ENCODE measurements around the gene ENGASE. TPM values are rescaled to one million over a fixed set of nuclear protein-coding genes. Genes with fewer than 3 reads are reported as not detected.
A peak's percentile ranks its signal among the peaks of the same experiment; 100 is the strongest.

The ENGASE gene
- total RNA-seq, 1 experiment from 2014 or later, result 34.5 TPM

GRCh38 chr17:79088247-79088996, 13.8 kb downstream of the ENGASE start:
- CTCF ChIA-PET, result interaction anchor here (0.6 to 19.7 kb wide), 30 partner anchors 10 to 623 kb away, joined by 3 to 273 read pairs (median 4); no protein-coding TSS in a partner anchor
- intact Hi-C loops (cut with micrococcal nuclease), result no loop called here

DNA sequence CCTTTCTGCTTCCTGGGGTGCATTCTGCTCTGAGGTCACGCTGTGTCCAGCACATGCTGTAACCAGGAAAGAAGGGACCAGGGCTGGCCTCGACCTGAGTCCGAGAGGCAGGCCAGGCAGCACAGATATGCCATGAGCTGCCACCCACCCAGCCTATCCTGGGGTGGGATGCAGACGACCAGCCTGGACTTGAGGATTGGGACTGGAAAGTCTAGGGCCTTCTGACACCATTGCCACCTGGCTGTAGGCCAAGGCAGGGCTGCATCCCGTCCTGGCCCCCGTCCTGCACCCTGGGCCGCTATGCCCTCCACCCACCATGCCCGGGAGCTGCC, 14.3 kb downstream of the ENGASE start:
- Mint-ChIP-seq H3K9me3 (ENCODE audit: unreplicated experiment) (no peaks in the 10 kb centered on the region), H3K36me3 (ENCODE audit: insufficient read depth, unreplicated experiment) (peaks cover 10% of the 10 kb centered on the region), H3K27ac (ENCODE audit: low read depth, unreplicated experiment) (no peak overlapping the region), H3K4me3 (ENCODE audit: unreplicated experiment) (no peak overlapping the region), H3K27me3 (ENCODE audit: insufficient read depth, unreplicated experiment) (peaks cover 14% of the 10 kb centered on the region), H3K4me1 (ENCODE audit: insufficient read depth, unreplicated experiment) (no peaks in the 10 kb centered on the region)
- BruUV-seq (replicated peaks), result no TSS peak
- no peak for DNase-seq (ENCODE audit: unreplicated experiment)
- CTCF ChIA-PET, result interaction anchor here (0.7 to 19.7 kb wide), 9 partner anchors 11 to 315 kb away, joined by 3 to 273 read pairs (median 4); no protein-coding TSS in a partner anchor
- no peak for TF ChIP-seq CTCF (IDR thresholded peaks at IDR 0.05; ENCODE audit: unreplicated experiment)
- intact Hi-C loops (cut with micrococcal nuclease), result no loop called here
- POLR2A ChIA-PET, result interaction anchor here (0.7 to 3.3 kb wide), 3 partner anchors 79 to 304 kb away, joined by 3 to 12 read pairs (median 4); partner anchors contain the start of gene CANT1

More at GRCh38 chr17:79088247-79088996, 13.8 kb downstream of the ENGASE start:
- DNase-seq (ENCODE audit: unreplicated experiment), result no peak
- POLR2A ChIA-PET, result interaction anchor here (0.7 to 3.3 kb wide), 3 partner anchors 79 to 304 kb away, joined by 3 to 12 read pairs (median 4); partner anchors contain the start of gene CANT1
- peaks cover 14% of the 10 kb centered on the region for H3K27me3 Mint-ChIP-seq (ENCODE audit: insufficient read depth, unreplicated experiment)
- TF ChIP-seq CTCF (IDR thresholded peaks at IDR 0.05; ENCODE audit: unreplicated experiment), result no peak
- BruUV-seq (replicated peaks), result TSS peak; percentile 16
- H3K9me3 Mint-ChIP-seq (ENCODE audit: unreplicated experiment), result no peaks in the 10 kb centered on the region
- no peaks in the 10 kb centered on the region for H3K4me1 Mint-ChIP-seq (ENCODE audit: insufficient read depth, unreplicated experiment)
- no peak overlapping the region for H3K4me3 Mint-ChIP-seq (ENCODE audit: unreplicated experiment)
- peaks cover 10% of the 10 kb centered on the region for H3K36me3 Mint-ChIP-seq (ENCODE audit: insufficient read depth, unreplicated experiment)
- H3K27ac Mint-ChIP-seq (ENCODE audit: low read depth, unreplicated experiment), result no peak overlapping the region

- H3K27ac Mint-ChIP-seq (ENCODE audit: low read depth, unreplicated experiment), result no peak overlapping the region
- no peaks in the 10 kb centered on the region for H3K9me3 Mint-ChIP-seq (ENCODE audit: unreplicated experiment)
- no peak overlapping the region for H3K4me3 Mint-ChIP-seq (ENCODE audit: unreplicated experiment)
- intact Hi-C loops (cut with micrococcal nuclease), result no loop called here
- CTCF ChIA-PET, result interaction anchor here (1.5 to 19.7 kb wide), 2 partner anchors 75 to 302 kb away, joined by 5 to 273 read pairs; no protein-coding TSS in a partner anchor
- BruUV-seq (replicated peaks), result no TSS peak
- H3K36me3 Mint-ChIP-seq (ENCODE audit: insufficient read depth, unreplicated experiment), result peaks cover 10% of the 10 kb centered on the region
- TF ChIP-seq CTCF (IDR thresholded peaks at IDR 0.05; ENCODE audit: unreplicated experiment), result no peak
- POLR2A ChIA-PET, result interaction anchor here (0.9 to 1.3 kb wide), 3 partner anchors 18 to 304 kb away, joined by 3 to 4 read pairs (median 4); partner anchors contain the start of gene CANT1
- no peaks in the 10 kb centered on the region for H3K4me1 Mint-ChIP-seq (ENCODE audit: insufficient read depth, unreplicated experiment)
- no peak for DNase-seq (ENCODE audit: unreplicated experiment)
- H3K27me3 Mint-ChIP-seq (ENCODE audit: insufficient read depth, unreplicated experiment), result peaks cover 14% of the 10 kb centered on the region
Observed at GRCh38 chr17:79089720-79090442, 15.3 kb downstream of the ENGASE start.

Data from MCF 10A (cell line).